NCI-H524 (cell line): ENCODE measurements around the gene CDC42BPB.

Experiments
- DNase-seq, 2 experiments: peaks; one replicate each; lab custom pipeline; 2025; lab: John Stamatoyannopoulos, UW

CDC42BPB gene

DNA sequence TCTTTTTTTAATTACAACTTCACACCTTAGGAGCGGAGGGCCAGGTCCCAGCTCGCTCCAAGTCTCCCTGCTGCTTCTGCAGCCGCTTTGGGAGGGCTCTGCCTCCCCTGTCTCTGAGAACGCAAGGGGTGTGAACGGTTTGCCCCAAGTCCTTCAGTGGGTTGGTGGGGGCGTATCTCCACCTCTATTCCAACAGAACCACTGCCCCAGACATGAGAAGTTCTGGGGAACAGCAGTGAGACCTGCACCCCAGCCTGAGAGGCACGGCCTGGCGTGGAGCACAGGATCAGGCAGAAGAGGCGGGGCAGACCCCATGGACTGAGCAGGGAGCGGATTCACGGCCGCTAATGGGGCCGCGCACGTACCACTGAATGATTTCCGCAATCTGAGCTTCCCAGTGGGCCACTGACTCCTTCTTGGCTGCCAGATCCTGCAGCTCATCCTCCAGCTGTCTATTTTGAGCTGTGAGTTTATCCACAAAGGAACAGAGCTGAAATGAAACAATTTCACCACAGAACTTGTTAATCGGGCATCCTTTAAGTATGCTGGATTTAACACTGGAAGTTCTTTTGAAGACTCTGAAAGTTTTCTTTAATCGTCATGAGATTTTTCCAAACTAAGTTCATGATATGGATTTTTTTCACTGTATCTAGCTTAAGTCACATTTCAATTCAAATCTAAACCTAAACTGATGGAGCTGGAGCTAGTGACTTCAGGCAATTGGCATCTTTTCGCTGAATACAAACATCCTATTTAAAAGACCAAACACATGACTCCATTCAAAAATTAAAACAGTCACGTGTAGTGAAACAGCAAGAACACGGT is 90.5 kb downstream of the CDC42BPB start:
- DNase-seq: no peak

DNA sequence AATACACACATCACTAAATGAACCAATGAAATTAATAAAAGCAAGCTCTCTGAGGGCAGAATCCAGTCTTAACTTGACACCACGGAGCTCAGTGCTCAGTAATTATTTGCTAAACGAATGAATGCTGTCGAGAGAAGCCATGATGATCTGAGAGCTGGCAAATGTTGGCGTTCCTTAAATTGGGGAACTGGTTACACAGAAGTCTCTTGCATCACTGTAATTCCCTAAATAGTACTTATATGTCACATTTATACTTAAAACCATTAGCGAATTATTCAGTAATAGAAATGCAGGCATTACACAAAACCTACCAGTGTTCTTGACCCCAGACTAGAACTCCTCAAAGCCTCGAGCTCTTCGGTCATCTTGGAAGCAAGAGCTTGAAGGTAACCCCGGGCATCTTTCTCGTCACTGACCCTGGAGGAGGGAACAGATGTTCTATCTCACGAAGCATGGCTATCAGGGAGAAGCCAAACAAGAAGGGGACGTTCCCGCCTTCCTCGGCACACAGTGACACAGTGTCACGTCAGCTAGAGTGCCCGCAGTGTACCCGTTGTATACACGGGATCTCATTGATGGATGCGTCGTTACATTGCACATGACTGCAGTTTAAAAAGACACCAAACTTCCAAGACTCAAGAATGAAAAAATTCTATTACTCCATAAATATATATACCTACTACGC is 91.2 kb downstream of the CDC42BPB start:
- no peak for DNase-seq

DNA sequence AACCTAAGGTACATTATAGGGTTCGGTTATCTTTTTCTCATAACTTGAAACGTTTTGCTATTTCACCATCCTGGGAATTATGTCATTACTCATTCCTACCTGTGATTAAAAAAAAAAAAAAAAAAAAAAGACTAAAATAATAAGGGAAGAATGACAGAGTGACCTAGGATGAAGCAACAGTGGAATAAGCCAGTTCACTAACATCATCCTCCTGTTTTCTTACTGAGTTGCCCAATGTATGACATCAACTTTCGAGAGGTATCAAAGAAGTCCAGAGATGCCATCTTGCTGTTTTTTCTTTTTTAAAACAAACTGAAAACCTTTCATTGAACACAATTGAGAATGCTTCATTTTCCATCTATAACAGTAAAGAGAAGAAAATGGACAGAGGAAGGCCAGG is 92.1 kb downstream of the CDC42BPB start:
- no peak for DNase-seq

DNA sequence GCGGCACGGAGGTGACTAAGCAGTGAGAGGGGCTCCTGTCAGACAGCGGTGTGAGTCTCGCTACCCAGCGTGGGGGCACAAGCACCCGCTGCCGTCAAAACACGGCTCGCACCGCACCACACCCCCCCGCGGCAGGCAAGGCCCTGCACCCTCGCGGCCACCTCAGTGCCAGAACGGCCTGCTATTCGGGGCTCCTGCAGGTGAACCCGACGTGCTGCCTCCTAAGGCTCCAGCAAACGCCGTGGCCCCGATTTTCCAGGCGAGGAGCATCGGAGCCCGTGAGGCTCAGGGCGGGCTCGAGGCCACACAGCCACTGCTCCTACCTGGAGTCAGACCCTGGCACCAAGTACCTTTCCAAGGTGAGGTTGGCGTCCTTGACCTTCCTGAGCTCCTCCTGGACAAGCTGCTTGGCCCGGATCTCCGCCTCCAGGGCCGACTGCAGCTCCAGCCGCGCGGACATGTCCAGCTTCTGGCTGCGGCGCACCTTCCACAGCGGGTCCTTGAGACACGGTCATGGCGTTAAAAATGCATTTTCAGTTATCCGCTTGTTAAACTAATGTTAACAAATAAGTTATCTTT is 93.1 kb downstream of the CDC42BPB start:
- no peak for DNase-seq

DNA sequence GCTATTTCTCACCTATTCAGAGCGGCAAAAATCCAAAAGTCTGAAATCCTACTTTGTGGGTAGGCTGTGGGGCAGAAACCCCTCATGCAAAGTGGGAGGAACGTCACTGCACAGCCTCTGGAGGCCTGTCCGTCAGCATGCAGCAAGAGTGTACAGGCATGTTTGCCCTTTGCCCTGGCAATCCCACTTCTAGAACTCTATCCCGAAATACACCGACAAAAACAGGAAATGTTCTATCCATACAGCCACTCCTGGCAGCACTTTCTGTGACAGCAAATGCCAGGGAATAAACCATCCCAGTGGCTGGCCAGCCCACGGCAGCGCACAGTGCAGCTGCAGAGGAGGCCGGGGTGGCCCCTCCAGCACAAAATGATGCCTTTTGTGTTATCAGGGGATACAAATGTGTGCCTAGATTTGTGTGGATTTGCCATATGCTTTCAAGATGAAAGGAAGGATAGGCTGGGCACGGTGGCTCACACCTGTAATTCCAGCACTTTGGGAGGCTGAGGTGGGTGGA is 95.2 kb downstream of the CDC42BPB start:
- no peak for DNase-seq

DNA sequence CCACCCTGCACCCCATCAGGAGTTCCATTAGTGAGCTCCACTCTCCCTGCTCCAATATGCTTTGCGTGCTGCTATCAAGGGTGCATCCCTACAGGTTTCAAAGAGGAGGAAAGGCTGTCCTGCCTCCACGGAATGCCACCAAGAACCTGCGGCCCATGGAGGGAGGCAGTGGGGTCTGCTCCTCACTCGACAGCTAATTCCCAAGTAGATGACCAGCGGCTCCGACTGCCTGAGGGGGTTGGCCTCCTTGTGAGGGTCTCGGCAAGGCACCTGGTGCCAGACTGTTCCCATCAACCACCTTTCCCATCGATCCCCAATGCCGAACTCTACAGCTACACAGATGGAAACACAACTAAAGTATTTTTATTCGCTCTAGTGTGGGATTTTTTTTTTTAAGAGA is 98.9 kb downstream of the CDC42BPB start:
- DNase-seq: no peak

DNA sequence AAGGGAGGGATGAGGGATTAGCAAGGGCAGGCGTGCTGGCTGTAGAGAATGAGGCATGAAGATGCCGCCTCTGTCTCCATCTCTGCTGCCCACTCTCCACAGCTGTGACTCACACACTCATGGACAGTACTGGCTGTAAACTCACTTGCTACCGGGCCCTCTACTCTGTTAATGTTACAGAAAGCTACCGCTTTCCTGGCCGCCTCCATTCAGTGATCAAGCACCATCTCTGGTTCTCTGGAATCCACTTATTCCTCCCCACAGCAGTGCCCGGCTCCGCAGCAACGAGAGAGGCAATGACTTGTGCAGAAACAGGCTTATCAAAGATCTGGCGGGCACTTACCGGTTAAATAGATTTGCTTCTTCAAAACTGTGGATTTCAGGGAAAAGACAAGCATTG is 100.1 kb downstream of the CDC42BPB start:
- DNase-seq: no peak

DNA sequence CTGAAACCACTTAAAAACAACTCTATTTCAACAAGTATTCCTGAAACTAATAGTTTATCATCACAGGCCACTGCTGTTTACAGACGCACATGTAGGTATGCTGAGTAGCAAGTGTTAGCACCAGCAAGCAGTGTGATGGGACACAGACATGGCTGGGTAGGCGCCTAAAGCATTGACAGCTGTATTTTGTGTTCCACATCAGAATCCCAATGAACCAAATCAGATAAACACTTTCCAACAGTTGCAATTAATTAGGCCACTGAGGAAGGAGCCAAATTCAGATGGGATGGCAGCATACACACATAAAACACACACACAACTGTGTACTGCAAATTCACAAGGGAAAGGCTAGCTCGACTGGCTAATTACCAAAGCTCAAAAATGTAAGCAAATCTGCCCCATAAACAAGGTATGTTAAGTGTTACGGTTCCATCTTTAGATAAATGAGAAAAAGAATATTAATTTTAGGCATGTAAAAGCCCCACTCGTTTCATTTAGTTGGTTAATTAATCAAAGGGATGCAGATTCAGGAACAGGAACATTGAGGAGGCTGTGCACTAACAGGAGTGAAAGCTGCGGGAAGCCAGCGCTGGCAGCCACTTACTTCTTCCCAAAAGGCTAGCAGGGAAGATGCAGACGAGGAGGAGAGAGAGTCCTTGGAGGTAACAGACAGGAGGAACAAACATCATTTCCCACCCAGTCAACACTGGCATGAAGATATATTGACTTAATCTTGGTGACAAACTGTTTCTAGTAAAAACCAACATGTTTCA is 101.5 kb downstream of the CDC42BPB start:
- DNase-seq: no peak

DNA sequence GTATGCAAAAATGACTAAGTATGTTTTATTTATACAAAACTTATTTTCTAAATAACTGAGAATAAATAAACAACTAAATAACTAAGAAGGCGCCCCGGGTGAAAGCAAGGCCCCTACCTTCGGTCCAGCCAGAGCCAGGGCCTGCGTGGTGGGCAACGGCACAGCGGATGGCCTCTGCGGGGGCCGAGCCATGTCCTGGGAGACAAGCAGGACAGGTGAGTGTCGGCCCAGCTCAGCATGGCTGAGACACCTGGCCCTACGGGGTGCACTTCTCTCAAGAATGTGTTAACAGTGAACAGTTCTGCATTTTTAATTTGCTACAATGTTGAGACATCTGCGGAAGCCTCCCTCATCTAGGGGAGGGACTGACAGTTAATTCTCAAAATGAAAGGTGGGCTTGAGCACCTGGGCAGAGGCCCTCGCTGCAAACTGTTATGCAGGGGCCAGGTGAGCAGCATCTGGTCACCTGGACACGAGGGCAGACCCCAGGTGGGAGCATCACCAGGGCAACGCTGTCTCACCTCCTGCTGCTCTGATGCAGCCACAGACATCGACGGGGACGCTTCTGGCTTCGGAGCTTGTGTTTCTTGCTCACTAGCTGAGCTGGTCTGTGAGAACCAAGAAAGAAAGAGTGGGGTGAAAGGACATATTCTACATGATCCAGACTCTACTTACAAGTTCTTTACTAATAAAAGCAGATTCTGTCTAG is 103.1 kb downstream of the CDC42BPB start:
- no peak for DNase-seq

DNA sequence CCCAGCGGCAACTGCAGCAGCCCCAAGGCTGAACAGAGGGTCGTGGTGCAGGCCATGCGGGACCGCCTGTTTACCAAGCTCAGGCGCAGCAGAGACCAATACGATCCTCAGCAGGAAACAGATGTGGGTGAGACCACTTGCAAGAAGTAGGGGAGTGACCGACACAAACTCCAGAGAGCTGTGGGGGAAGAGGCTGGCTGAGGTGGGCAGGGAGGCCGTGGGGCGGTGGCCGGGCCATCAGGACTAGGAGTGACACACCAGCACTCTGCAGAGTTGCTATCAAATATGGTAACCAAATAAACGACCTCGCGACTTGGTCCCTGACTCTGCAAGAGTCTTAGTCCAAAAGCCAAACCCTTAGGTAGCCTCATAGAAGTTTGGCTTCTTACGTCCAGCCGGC is 104.2 kb downstream of the CDC42BPB start:
- no peak for DNase-seq

DNA sequence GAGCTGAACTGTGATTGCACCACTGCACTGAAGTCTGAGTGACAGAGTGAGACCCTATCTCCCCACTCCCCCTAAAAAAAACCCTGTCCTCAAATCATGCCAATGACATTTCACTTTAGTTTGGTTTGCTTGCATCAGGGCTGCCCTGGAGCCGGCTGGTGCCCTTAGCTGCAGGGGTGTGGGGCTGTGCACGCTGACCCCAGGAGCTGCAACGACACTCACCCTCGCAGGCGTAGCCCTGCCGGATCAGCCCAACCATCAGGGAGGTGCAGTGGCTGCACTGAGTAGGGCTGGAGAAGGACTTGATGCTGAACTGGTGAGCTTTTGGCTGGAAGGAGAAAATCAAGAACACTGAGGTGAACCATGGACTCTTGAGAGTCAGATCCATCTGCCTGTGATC is 105.1 kb downstream of the CDC42BPB start:
- no peak for DNase-seq

DNA sequence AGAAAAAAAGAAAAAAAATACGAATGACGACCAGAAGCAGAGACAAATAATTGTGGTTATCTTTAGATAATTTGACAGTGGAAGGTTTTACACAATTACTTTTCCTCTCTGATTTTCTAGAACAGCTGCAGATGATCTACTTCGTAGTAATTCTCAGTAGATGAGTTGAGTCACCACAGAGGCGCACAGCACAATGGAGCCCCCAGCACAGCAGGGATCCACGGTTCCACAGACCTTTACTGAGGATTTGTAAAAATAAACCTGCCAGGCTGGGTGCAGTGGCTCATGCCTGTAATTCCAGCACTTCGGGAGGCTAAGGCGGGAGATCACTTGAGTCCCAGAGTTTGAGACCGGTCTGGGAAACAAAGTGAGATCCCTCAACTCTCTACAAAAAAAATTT is 105.5 kb downstream of the CDC42BPB start:
- DNase-seq: no peak

DNA sequence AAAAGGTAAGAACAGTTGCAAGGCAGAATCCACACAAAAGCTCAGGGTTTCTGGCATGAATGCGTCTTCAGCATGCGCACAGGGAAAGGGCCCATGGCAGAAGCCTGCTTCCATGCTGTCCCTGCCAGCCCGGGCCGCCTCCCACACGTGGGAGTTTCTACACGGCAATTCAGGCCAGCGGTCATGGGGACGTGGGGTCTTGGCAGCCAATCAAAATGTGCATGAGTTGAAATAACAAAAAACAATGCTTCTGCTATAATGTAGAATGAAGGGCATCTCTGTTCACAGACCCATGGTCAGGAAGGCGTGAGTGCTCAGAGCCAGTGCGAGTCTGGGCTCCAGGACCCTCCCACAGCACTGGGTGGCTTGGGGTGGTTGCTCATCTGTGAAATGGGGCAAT is 106.3 kb downstream of the CDC42BPB start:
- DNase-seq: no peak

DNA sequence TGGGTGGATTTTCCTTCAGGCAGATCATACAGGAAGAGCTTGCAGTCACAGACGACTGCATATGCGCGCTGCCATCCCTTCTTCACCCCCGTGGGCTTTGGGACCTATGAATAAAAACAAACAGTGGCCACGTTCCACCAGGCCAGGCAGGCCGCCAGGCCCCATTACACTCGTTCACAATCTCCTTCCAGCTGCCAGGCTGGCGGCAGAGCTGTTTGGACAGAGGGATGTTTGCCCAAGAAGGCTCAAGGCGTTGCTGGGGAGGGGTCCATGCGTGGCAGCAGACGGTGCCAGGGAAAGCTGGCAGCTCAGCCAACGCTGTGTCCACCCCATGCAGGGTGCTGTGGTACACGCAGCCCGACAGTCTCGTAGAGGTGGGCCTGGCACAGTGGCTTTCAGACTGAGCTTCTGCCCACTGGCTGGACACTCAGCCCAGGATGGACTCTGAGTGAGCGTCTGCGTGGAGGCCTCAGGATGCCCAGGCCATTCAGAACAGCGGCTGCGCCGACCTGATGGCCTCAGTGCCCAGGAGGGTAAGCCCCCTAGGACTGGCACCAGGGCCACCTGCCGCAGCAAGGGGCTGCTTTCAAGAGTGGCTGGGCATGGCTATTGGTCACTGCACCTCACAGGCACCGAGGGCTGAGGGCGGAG is 107.4 kb downstream of the CDC42BPB start:
- no peak for DNase-seq

DNA sequence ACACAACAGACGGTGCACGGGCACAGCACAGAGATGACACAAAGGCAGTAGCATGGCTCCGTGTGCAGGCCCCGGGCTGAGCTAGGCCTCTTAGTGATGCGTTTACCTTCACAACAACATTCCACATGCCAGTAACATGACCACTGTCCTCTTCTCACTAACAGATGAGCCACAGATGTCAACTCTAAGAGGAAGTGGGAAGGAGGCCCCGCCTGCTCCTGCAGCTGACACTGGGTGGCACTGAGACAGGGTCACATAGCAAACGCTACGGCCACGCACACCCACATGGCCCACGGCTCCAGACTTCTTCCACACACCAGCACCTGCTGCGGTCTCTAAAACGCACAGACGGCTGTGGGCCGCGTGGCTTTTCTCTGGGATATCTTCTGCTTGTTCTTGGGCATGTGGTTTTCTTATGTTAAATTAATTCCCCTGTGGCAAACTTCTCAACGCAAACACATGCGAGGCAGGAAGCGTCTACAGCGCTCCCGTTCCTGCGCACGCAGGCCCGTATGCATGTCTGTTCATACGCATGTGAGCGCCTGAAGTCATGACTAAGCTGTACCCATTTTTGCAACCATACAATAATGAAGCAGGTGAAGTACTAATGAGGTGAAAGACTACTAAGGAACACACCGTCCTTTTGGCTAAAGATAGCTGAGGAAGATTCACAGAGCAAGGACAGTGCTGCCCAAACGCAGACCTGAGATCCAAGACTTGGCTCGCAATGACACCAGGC is 108.1 kb downstream of the CDC42BPB start:
- DNase-seq: peak in 1 of 2 experiments; percentile 17

DNA sequence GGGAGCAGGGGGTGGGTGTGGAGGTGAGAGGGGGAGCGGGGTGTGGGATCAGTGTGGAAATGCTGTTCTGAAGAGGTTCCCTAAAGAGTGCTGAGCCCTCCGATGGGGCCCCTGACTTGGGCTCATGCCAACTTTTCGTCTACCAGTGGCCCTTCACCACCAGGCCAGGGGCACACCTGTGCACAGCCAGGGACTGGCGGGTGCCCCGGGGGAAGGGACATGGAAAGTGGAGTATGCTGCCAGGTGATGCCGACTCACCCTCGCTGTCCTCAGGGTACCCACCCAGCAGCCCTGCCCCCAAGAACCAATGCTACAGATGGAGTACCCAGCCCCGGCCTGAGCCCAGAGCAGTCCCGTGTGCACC is 108.7 kb downstream of the CDC42BPB start:
- DNase-seq: no peak

DNA sequence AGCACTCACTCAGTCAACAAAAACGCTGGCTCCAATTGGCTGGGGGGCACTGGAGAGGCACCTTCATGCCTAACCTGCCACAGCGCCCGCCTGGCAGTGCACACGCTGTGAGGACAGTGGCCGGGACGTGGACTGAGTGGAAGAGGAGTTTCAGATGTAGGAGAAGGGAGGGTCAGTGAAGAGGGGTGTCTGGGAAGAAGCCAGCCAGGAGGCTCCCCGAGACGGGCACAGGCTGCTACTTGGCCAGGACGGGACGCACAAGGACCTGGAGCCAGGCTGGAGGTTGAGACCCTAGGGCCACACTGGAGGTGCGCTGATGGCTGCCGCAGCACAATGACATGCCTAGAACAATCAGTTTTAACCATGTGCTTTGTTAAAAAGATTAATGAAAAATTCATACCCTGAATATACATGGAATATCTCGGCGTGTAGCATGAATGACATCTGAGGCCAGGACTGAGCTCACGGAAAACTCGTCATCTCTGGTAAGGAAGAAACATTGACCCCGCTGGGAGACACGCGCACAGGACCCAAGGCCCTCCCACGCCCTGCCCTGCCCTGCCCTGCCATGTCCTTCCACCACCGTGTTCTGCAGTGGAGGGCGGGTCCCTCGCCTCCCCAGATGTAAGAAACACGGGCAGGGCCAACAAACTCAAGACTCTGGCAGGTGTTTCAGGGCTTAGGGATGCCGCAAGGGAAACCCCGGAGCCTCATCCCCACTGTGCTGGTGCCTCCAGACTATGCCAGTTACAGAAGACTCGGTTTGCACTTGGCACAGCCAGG is 109.8 kb downstream of the CDC42BPB start:
- DNase-seq: no peak

DNA sequence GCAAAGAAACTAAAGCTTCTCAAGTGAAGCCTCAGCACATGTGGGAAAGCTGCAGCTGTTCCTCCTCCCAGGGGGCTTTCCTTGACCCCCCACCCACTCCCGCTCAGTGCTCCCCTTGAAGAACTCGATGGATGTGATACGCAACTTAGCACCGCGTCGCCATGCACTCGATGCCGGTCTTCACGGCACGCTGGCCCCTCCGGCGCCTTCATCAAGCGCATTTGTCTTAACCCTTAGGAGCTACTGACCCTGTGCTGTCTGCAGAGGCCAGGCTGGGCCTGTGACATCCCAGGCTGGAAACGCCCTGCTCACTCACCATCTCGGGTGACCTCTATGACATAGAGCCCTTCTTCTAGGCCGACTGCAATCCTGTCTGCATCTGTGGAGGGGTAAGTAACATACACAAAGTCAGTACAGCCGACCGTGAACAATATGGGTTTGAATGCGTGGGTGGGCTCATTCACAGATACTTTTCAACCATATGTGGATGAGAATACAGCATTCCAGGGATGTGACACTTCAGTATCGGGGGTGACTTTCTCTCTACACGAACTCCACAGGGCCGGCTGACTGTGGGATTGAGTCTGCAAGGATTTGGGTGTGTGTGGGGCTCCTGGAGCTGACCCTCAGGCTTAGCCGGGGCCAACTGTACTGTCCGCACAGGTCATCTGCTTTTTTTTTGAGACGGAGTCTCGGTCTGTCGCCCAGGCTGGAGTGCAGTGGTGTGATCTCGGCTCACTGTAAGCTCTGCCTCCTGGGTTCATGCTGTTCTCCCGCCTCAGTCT is 111.8 kb downstream of the CDC42BPB start:
- DNase-seq: no peak
